Stimulated activated CD8-positive, alpha-beta memory T cell treated with anti-CD3 and anti-CD28 coated beads, Interleukin-12 subunit alpha, Interleukin-12 subunit beta, amount 100 ng/mL, for 1 hour (primary cell): ENCODE results near the gene RUSF1.
"Not testable (repeated sequence)": the region's sequence is repeated elsewhere in the genome, so short reads cannot be mapped to it uniquely, and the experiment has no call there.

Experiments used
- DNase-seq: peaks from one replicate; pipeline ENCODE4 v3.0.0-alpha.2; 2020; ENCODE audit warnings: low read depth

RUSF1 gene

GRCh38 chr16:31452631-31453106, 55.5 kb downstream of the RUSF1 start:
- no peak for DNase-seq

DNA sequence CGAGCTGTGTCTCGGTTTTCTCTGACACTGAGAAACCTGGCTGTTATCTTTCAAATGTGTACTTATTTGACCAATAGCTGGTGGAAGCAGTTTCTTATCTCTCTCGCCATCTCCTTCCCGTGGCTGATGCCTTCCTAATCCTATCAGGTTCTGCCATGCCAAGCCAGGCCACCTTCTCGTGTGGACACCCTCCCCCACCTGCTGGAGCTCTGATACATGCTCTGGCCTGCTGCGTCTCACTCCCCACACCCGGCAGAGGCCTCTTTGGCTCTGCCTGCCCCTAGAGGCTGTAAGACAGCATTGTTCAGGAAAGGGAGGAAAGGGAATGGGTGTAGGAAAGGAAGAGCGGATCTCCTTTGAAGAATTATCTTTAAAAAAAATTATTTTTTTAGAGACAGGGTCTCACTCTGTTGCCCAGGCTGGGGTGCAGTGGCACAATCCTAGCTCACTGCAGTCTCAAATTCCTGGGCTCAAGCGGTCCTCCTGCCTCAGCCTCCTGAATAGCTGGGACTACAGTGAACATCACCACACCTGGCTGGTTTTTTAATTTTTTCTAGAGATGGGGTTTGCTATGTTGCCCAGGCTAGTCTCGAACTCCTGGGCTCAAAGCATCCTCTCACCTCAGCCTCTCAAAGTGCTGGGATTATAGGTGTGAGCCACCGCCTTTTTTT, 56.4 kb downstream of the RUSF1 start:
- DNase-seq, result no peak

DNA sequence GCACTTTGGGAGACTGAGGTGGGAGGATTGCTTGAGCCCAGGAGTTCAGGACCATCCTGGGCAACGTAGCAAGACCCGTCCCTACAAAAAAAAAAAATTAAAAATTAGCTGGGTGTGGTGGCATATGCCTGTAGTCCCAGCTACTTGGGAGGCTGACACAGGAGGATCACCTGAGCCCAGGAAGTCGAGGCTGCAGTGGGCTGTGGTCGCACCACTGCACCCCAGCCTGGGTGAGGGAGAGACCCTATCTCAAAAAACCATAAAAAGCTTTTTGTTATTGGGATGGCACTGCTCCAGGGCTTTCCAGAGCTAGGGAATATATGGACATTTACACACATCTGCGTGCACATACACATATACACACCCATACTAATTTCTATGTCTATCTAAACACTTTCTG, 57.0 kb downstream of the RUSF1 start:
- no peak for DNase-seq

DNA sequence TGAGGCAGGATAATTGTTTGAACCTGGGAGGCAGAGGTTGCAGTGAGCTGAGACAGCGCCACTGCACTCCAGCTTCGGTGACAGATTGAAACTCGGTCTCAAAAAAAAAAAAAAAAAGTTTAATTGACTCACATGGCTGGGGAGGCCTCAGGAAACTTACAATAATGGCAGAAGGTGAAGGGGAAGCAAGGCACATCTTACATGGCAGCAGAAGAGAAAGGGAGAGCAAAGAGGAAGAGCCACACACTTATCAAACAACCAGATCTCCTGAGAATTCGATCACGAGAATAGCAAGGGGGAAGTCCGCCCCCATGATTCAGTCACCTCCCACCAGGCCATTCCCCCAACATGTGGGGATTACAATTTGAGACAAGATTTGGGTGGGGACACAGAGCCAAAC, 62.3 kb downstream of the RUSF1 start:
- DNase-seq, result not testable (repeated sequence)

- DNase-seq, result no peak
These were observed 66.2 kb downstream of the RUSF1 start for GRCh38 chr16:31441956-31442355.

GRCh38 chr16:31440516-31441184, 67.5 kb downstream of the RUSF1 start:
- DNase-seq, result no peak

- no peak for DNase-seq
These were observed 68.7 kb downstream of the RUSF1 start for GRCh38 chr16:31439519-31439918.
